RPMI7951 (cell line): ENCODE measurements around the gene AUH. TPM values are rescaled to one million over a fixed set of nuclear protein-coding genes. Genes with fewer than 3 reads are reported as not detected.
A peak's percentile ranks its signal among the peaks of the same experiment; 100 is the strongest.

Experiments used
- DNase-seq: peaks from one replicate; pipeline ENCODE4 v3.0.0-alpha.2; 2012; ENCODE audit warnings: low read depth
- total RNA-seq: library from RNA; depleted of rRNA; stranded (reverse); fragments of >200 nt; shearing (Covaris generic); gene quantifications from 2 replicates; pipeline ENCODE4 v1.2.3, GENCODE V29; 2014

Gene AUH
- total RNA-seq, 1 experiment from 2014 or later: 14.8 TPM

GRCh38 chr9:91338681-91339080 is 23.0 kb downstream of the AUH start:
- no peak for DNase-seq

- no peak for DNase-seq
Observed at GRCh38 chr9:91336786-91337185, 24.9 kb downstream of the AUH start.

- peak; percentile 52 for DNase-seq
Observed at GRCh38 chr9:91334053-91334452, 27.7 kb downstream of the AUH start.

GRCh38 chr9:91333551-91333950 is 28.2 kb downstream of the AUH start:
- no peak for DNase-seq

GRCh38 chr9:91332546-91333231 is 29.0 kb downstream of the AUH start:
- DNase-seq: no peak

GRCh38 chr9:91331849-91332248 is 29.9 kb downstream of the AUH start:
- DNase-seq: no peak

- no peak for DNase-seq
Observed at GRCh38 chr9:91328186-91328585, 33.5 kb downstream of the AUH start.

- no peak for DNase-seq
Observed at GRCh38 chr9:91321691-91322090, 40.0 kb downstream of the AUH start.

- DNase-seq: no peak
Observed at GRCh38 chr9:91320299-91320698, 41.4 kb downstream of the AUH start.

GRCh38 chr9:91316093-91316492 is 45.6 kb downstream of the AUH start:
- no peak for DNase-seq

GRCh38 chr9:91315191-91315590 is 46.5 kb downstream of the AUH start:
- no peak for DNase-seq

- DNase-seq: no peak
Observed at GRCh38 chr9:91312717-91313325, 48.9 kb downstream of the AUH start.

- no peak for DNase-seq
Observed at GRCh38 chr9:91310037-91310436, 51.7 kb downstream of the AUH start.

GRCh38 chr9:91308191-91308590 is 53.5 kb downstream of the AUH start:
- DNase-seq: no peak

- DNase-seq: no peak
Observed at GRCh38 chr9:91307279-91307678, 54.4 kb downstream of the AUH start.

GRCh38 chr9:91306296-91306630 is 55.5 kb downstream of the AUH start:
- DNase-seq: no peak

GRCh38 chr9:91305596-91306295 is 56.0 kb downstream of the AUH start:
- peak; percentile 7 for DNase-seq

GRCh38 chr9:91303741-91304415 is 57.8 kb downstream of the AUH start:
- no peak for DNase-seq

GRCh38 chr9:91302831-91303230 is 58.9 kb downstream of the AUH start:
- peak; percentile 83 for DNase-seq

- DNase-seq: no peak
Observed at GRCh38 chr9:91301161-91301560, 60.6 kb downstream of the AUH start.

- DNase-seq: peak; percentile 9
Observed at GRCh38 chr9:91298311-91298710, 63.4 kb downstream of the AUH start.

- DNase-seq: no peak
Observed at GRCh38 chr9:91297306-91297705, 64.4 kb downstream of the AUH start.

GRCh38 chr9:91296354-91296753 is 65.4 kb downstream of the AUH start:
- DNase-seq: no peak
